ENCODE results near the gene WNT5B. TPM values are rescaled to one million over a fixed set of nuclear protein-coding genes. Genes with fewer than 3 reads are reported as not detected.
A peak's percentile ranks its signal among the peaks of the same experiment; 100 is the strongest.
"Not testable (repeated sequence)": the region's sequence is repeated elsewhere in the genome, so short reads cannot be mapped to it uniquely, and the experiment has no call there.

WNT5B gene
- total and polyA plus RNA-seq, 9 of the 15 experiments (the other 6 are each of a cell fraction or from before 2014, with no cell fraction given), result 0.42 to 16.8 (median 5.4) TPM

DNA sequence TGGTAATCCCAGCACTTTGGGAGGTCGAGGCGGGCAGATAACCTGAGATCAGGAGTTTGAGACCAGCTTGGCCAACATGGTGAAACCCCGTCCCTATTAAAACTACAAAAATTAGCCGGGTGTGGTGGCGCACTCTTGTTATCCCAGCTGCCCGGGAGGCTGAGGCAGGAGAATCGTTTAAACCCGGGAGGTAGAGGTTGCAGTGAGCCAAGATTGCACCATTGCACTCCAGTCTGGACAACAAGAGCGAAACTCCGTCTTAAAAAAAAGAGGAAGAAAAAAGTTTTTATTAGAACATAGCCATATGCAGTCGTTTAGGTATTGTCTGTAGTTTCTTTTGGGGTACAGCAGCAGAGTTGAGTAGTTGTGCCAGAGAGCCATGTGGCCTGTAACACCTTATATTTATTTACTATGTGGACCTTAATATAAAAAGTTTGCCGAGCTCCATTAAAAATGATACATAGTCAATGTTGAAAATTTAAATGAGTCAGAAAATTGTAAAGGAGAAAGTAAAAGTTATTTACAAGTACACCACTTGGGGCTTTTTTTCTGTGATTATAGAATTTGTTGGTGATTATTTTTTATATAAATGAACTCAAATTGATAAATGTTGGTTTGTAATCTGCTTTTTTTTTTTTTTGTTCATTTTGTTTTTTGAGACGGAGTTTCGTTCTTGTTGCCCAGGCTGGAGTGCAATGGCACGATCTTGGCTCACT is 64.0 kb downstream of the WNT5B start:
- H2AFZ ChIP-seq (ENCODE audit: low read depth, low read length), result no peak overlapping the region
- H3K9ac ChIP-seq (ENCODE audit: insufficient read depth in 1 of 2, low read depth in 2 of 2, low read length in 2 of 2), result peak overlapping the region; percentile 48 to 94; a peak in 2 of 4 replicates
- CTCF ChIA-PET (ENCODE audit: low intra/inter-chr PET ratio), result no interaction called here
- H4K20me1 ChIP-seq (replicated peaks; ENCODE audit: control insufficient read depth, insufficient read depth, low read length), result peaks cover 35% of the 10 kb centered on the region; the same call in 1 of the 2 replicates
- POLR2A ChIA-PET, result interaction anchor here (0.6 to 1.4 kb wide), 2 partner anchors 13 to 171 kb away, joined by 3 read pairs; no protein-coding TSS in a partner anchor
- H3K4me1 ChIP-seq (replicated peaks in 1 of 2; ENCODE audit: control insufficient read depth in 2 of 2, insufficient read depth in 2 of 2, low read length in 2 of 2), result peaks cover 1 to 7% of the 10 kb centered on the region in 2 experiments; a peak in 3 of 5 replicates
- no TSS peak for BruUV-seq (replicated peaks)
- no peaks in the 10 kb centered on the region for H3K9me3 ChIP-seq (replicated peaks; ENCODE audit: control insufficient read depth, insufficient read depth, low read depth, low read length)
- no peaks in the 10 kb centered on the region for H3K27me3 ChIP-seq (ENCODE audit: control insufficient read depth in 2 of 2, insufficient read depth in 2 of 2, low read length in 2 of 2)
- TF ChIP-seq IRF2 (CRISPR knock-in tag; IDR thresholded peaks at IDR 0.05) (no peak), ZNF699 (CRISPR knock-in tag; IDR thresholded peaks at IDR 0.05; ENCODE audit: insufficient replicate concordance) (no peak)
- 45% methylated on average over 13 of the region's 15 CpGs for WGBS (ENCODE audit: insufficient coverage, low coverage, missing lambda C conversion rate)
- peak overlapping the region; percentile 55 for H3K4me2 ChIP-seq (ENCODE audit: insufficient read depth, low read length)
- ATAC-seq (no peak), DNase-seq (ENCODE audit: extremely low read depth in 1 of 4, low spot score in 3 of 4) (no peak), FAIRE-seq (no peak)
- peaks cover 3% of the 10 kb centered on the region for H3K9me1 ChIP-seq (ENCODE audit: control insufficient read depth, insufficient read depth, low read length)
- peaks cover 73% of the 10 kb centered on the region for H3K79me2 ChIP-seq (ENCODE audit: control insufficient read depth, insufficient read depth, low read length)
- peaks cover 23% of the 10 kb centered on the region for H3K36me3 ChIP-seq (ENCODE audit: control insufficient read depth, insufficient read depth, low read length)
- H3K27ac ChIP-seq (ENCODE audit: extremely low read depth, low read depth, low read length), result peak overlapping the region; percentile 35; the same call in 1 of the 3 replicates
- intact Hi-C loops (cut with micrococcal nuclease), result no loop called here
- in situ Hi-C loops (cut with MboI), result no loop called here
- H3K4me3 ChIP-seq, result peak overlapping the region; percentile 95

DNA sequence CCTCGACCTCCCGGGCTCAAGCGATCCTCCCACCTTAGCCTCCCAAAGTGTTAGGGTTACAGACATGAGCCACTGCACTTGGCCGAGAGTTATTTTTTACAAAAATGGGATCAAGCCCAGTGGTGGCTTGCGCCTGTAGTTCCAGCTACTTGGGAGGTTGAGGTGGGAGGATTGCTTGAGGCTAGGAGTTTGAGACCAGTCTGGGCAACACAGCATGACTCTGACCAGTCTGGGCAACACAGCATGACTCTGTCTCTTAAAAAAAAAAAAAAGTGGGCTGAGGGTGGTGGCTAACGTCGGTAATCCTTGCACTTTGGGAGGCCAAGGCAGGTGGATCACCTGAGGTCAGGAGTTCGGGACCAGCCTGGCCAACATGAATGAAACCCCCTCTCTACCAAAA is 66.1 kb downstream of the WNT5B start:
- H3K9me1 ChIP-seq (ENCODE audit: control insufficient read depth, insufficient read depth, low read length); H3K27ac ChIP-seq (ENCODE audit: extremely low read depth, low read depth, low read length); ATAC-seq; H3K27me3 ChIP-seq (ENCODE audit: control insufficient read depth in 2 of 2, insufficient read depth in 2 of 2, low read length in 2 of 2); H3K4me1 ChIP-seq (replicated peaks in 1 of 2; ENCODE audit: control insufficient read depth in 2 of 2, insufficient read depth in 2 of 2, low read length in 2 of 2); H3K4me2 ChIP-seq (ENCODE audit: insufficient read depth, low read length); DNase-seq (ENCODE audit: extremely low read depth in 1 of 4, low spot score in 3 of 4); in situ Hi-C loops (cut with MboI); H3K9me3 ChIP-seq (replicated peaks; ENCODE audit: control insufficient read depth, insufficient read depth, low read depth, low read length); H3K4me3 ChIP-seq; H2AFZ ChIP-seq (ENCODE audit: low read depth, low read length); H3K9ac ChIP-seq (ENCODE audit: insufficient read depth in 1 of 2, low read depth in 2 of 2, low read length in 2 of 2); FAIRE-seq; CTCF ChIA-PET (ENCODE audit: low intra/inter-chr PET ratio); BruUV-seq (replicated peaks); intact Hi-C loops (cut with micrococcal nuclease): not testable (repeated sequence)
- Histone ChIP-seq H3K79me2 (ENCODE audit: control insufficient read depth, insufficient read depth, low read length) (peaks cover 91% of the 10 kb centered on the region), H4K20me1 (replicated peaks; ENCODE audit: control insufficient read depth, insufficient read depth, low read length) (peaks cover 38% of the 10 kb centered on the region; the same call in 1 of the 2 replicates), H3K36me3 (ENCODE audit: control insufficient read depth, insufficient read depth, low read length) (peaks cover 32% of the 10 kb centered on the region)
- POLR2A ChIA-PET, result interaction anchor here (0.8 kb wide), 1 partner anchor 14 kb away, joined by 3 read pairs; no protein-coding TSS in a partner anchor
- WGBS (ENCODE audit: insufficient coverage, low coverage, missing lambda C conversion rate), result 93% methylated on average over 8 of the region's 8 CpGs

Measured in K562 (cell line).